H1 (cell line): ENCODE data around the gene SLIT3. TPM values are rescaled to one million over a fixed set of nuclear protein-coding genes. Genes with fewer than 3 reads are reported as not detected.

Experiments
- CTBP2 ChIP-seq: IDR thresholded peaks from 2 replicates; pipeline ENCODE4 v1.7.0; 2011; ENCODE audit warnings: borderline replicate concordance, mild to moderate bottlenecking, moderate library complexity, mixed read lengths, low read length; ENCODE audit not compliant: insufficient read depth, insufficient read length
- GABPA ChIP-seq: IDR thresholded peaks from 2 replicates; pipeline ENCODE4 v1.6.1; 2011; ENCODE audit warnings: mild to moderate bottlenecking, low read length, moderate library complexity, borderline replicate concordance; ENCODE audit not compliant: insufficient read depth
- HDAC2 ChIP-seq, 2 experiments: fragments of 300-600 bp in 1 of 2; sonication (generic) in 1 of 2; IDR thresholded peaks; 2 replicates each; pipeline ENCODE4 v1.6.1; 2011 to 2012; ENCODE audit warnings: low read depth in 2 of 2, low read length in 2 of 2, mild to moderate bottlenecking in 2 of 2, moderate library complexity in 2 of 2, borderline replicate concordance in 1 of 2, inconsistent platforms in 1 of 2
- RNF2 ChIP-seq: fragments of 200-900, 300-1000 bp; sonication (generic); IDR thresholded peaks from 2 replicates; pipeline ENCODE4 v1.7.1; 2016; ENCODE audit warnings: borderline replicate concordance, low read depth, mild to moderate bottlenecking, antibody characterized with exemption, low read length; ENCODE audit not compliant: poor library complexity, severe bottlenecking; ENCODE audit errors: missing control alignments
- SUZ12 ChIP-seq: fragments of 200-600 bp; sonication (generic); IDR thresholded peaks from 2 replicates; pipeline ENCODE4 v1.6.1; 2012; ENCODE audit warnings: mild to moderate bottlenecking, inconsistent platforms, low read length, moderate library complexity, mixed read lengths
- ZNF274 ChIP-seq: IDR thresholded peaks from 2 replicates; pipeline ENCODE4 v1.7.0; 2012; ENCODE audit warnings: low read length, borderline replicate concordance; ENCODE audit errors: extremely low read depth
- polyA plus RNA-seq, 7 experiments: library from polyadenylated mRNA; depleted of rRNA in 3 of 7; stranded (reverse) in 5 of 7; unstranded in 2 of 7; fragments of >200 nt in 5 of 7; fragments of 200-250 nt in 2 of 7; gene quantifications; 1 replicate in 5 of 7; 2 replicates in 1 of 7; 4 replicates in 1 of 7; pipeline versions ENCODE4 v1.2.1 to v1.2.3, GENCODE V29; 2011 to 2013; ENCODE audit warnings: missing spikeins in 2 of 7, mixed read lengths in 2 of 7
- total RNA-seq: library from RNA; stranded (reverse); fragmentation: NEBNext Ultra II Directional; extraction: Animal tissue kit (Norgen Biotek cat#: 25700); gene quantifications from 2 replicates; pipeline ENCODE4 v1.2.1, GENCODE V29; 2021
- TF ChIP-seq, protein P1 (sequence below): fragments of 300-600 bp; sonication (generic); IDR thresholded peaks from 2 replicates; pipeline ENCODE4 v1.7.1; 2012; ENCODE audit warnings: low read length, moderate library complexity, mild to moderate bottlenecking, inconsistent platforms; ENCODE audit not compliant: insufficient replicate concordance
- TF ChIP-seq, protein P2 (sequence below): IDR thresholded peaks from 2 replicates; pipeline ENCODE4 v1.6.1; 2012; ENCODE audit warnings: inconsistent platforms

The SLIT3 gene
- total and polyA plus RNA-seq, 2 of the 8 experiments (the other 6 are each of a cell fraction or from before 2014, with no cell fraction given), result 1.1 to 1.2 TPM

DNA sequence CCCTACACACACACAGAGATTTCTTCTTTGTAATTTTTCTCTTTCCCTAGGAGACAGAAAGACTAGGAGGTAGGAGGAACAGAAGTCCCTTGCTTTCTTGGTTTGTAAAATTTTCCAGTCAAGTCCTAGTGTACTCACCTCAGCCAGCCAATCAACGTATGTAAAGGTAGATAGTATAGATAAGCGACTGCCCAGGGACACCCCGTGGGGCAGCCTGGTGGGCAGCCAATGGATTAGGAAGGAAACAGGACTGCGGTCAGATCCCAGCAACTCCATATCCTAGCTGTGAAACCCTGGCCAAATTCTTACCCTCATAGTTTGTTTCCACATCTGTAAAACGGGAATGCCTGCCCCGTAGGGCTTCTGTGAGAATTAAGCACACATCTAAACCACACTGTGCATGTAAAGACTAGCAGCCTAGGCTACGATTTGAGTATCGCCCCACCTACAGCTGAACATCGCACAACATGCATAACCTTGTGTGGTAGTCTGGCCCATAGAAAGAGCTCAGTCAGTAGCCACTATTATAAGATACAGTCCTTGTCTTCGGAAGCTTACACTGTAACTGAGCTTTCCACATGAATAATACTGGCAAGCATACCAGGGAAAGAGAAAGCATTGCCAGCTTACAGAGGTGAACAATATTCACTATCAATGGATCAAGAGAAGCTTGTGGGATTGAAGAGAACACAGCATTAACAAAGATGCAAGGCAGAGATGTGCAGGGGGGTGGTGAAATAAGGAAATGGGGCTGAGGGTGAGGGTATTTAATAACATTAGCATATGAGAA is 368.3 kb downstream of the SLIT3 start (continued):
- TF ChIP-seq, protein P1, sequence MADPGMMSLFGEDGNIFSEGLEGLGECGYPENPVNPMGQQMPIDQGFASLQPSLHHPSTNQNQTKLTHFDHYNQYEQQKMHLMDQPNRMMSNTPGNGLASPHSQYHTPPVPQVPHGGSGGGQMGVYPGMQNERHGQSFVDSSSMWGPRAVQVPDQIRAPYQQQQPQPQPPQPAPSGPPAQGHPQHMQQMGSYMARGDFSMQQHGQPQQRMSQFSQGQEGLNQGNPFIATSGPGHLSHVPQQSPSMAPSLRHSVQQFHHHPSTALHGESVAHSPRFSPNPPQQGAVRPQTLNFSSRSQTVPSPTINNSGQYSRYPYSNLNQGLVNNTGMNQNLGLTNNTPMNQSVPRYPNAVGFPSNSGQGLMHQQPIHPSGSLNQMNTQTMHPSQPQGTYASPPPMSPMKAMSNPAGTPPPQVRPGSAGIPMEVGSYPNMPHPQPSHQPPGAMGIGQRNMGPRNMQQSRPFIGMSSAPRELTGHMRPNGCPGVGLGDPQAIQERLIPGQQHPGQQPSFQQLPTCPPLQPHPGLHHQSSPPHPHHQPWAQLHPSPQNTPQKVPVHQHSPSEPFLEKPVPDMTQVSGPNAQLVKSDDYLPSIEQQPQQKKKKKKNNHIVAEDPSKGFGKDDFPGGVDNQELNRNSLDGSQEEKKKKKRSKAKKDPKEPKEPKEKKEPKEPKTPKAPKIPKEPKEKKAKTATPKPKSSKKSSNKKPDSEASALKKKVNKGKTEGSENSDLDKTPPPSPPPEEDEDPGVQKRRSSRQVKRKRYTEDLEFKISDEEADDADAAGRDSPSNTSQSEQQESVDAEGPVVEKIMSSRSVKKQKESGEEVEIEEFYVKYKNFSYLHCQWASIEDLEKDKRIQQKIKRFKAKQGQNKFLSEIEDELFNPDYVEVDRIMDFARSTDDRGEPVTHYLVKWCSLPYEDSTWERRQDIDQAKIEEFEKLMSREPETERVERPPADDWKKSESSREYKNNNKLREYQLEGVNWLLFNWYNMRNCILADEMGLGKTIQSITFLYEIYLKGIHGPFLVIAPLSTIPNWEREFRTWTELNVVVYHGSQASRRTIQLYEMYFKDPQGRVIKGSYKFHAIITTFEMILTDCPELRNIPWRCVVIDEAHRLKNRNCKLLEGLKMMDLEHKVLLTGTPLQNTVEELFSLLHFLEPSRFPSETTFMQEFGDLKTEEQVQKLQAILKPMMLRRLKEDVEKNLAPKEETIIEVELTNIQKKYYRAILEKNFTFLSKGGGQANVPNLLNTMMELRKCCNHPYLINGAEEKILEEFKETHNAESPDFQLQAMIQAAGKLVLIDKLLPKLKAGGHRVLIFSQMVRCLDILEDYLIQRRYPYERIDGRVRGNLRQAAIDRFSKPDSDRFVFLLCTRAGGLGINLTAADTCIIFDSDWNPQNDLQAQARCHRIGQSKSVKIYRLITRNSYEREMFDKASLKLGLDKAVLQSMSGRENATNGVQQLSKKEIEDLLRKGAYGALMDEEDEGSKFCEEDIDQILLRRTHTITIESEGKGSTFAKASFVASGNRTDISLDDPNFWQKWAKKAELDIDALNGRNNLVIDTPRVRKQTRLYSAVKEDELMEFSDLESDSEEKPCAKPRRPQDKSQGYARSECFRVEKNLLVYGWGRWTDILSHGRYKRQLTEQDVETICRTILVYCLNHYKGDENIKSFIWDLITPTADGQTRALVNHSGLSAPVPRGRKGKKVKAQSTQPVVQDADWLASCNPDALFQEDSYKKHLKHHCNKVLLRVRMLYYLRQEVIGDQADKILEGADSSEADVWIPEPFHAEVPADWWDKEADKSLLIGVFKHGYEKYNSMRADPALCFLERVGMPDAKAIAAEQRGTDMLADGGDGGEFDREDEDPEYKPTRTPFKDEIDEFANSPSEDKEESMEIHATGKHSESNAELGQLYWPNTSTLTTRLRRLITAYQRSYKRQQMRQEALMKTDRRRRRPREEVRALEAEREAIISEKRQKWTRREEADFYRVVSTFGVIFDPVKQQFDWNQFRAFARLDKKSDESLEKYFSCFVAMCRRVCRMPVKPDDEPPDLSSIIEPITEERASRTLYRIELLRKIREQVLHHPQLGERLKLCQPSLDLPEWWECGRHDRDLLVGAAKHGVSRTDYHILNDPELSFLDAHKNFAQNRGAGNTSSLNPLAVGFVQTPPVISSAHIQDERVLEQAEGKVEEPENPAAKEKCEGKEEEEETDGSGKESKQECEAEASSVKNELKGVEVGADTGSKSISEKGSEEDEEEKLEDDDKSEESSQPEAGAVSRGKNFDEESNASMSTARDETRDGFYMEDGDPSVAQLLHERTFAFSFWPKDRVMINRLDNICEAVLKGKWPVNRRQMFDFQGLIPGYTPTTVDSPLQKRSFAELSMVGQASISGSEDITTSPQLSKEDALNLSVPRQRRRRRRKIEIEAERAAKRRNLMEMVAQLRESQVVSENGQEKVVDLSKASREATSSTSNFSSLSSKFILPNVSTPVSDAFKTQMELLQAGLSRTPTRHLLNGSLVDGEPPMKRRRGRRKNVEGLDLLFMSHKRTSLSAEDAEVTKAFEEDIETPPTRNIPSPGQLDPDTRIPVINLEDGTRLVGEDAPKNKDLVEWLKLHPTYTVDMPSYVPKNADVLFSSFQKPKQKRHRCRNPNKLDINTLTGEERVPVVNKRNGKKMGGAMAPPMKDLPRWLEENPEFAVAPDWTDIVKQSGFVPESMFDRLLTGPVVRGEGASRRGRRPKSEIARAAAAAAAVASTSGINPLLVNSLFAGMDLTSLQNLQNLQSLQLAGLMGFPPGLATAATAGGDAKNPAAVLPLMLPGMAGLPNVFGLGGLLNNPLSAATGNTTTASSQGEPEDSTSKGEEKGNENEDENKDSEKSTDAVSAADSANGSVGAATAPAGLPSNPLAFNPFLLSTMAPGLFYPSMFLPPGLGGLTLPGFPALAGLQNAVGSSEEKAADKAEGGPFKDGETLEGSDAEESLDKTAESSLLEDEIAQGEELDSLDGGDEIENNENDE, result no peak
- TF ChIP-seq, protein P2, sequence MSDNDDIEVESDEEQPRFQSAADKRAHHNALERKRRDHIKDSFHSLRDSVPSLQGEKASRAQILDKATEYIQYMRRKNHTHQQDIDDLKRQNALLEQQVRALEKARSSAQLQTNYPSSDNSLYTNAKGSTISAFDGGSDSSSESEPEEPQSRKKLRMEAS, result no peak
- TF ChIP-seq ZNF274 (no peak), GABPA (no peak), CTBP2 (no peak), SUZ12 (no peak), HDAC2 (IDR thresholded peaks at IDR 0.05; ENCODE audit: borderline replicate concordance in 1 of 2, low read depth in 2 of 2, low read length in 2 of 2) (no peak), RNF2 (no peak)
